H9 (cell line): ENCODE measurements around the gene P2RX2. TPM values are rescaled to one million over a fixed set of nuclear protein-coding genes. Genes with fewer than 3 reads are reported as not detected.

Source experiments
- DNase-seq: peaks from one replicate; pipeline ENCODE4 v3.0.0-alpha.2; 2017
- H2AFZ ChIP-seq: one replicate; pipeline ENCODE4 v1.6.1; 2013; ENCODE audit warnings: mild to moderate bottlenecking, low read length, control low read depth, moderate library complexity
- H2AK5ac ChIP-seq: 2 replicates; pipeline ENCODE4 v1.6.1; 2013; ENCODE audit warnings: low read length, control low read depth, mixed read lengths; ENCODE audit not compliant: insufficient read length
- H2BK120ac ChIP-seq: one replicate; pipeline ENCODE4 v1.6.1; 2013; ENCODE audit warnings: low read depth, mild to moderate bottlenecking, low read length, control low read depth, inconsistent platforms; ENCODE audit not compliant: poor library complexity, severe bottlenecking
- H2BK12ac ChIP-seq: 2 replicates; pipeline ENCODE4 v1.6.1; 2013; ENCODE audit warnings: low read length, control low read depth, mixed read lengths, low read depth; ENCODE audit not compliant: insufficient read length
- H2BK15ac ChIP-seq: 2 replicates; pipeline ENCODE4 v1.6.1; 2013; ENCODE audit warnings: low read depth, low read length, control low read depth
- H2BK20ac ChIP-seq: one replicate; pipeline ENCODE4 v1.6.1; 2013; ENCODE audit warnings: low read depth, mild to moderate bottlenecking, low read length, control low read depth, inconsistent platforms; ENCODE audit not compliant: poor library complexity, severe bottlenecking
- H2BK5ac ChIP-seq: 2 replicates; pipeline ENCODE4 v1.6.1; 2013; ENCODE audit warnings: low read length, control low read depth, mixed read lengths; ENCODE audit not compliant: insufficient read length
- H3K14ac ChIP-seq: 2 replicates; pipeline ENCODE4 v1.6.1; 2013; ENCODE audit warnings: low read length, control low read depth; ENCODE audit not compliant: insufficient read depth
- H3K18ac ChIP-seq: 2 replicates; pipeline ENCODE4 v1.6.1; 2013; ENCODE audit warnings: low read depth, mild to moderate bottlenecking, mixed read lengths, low read length, control low read depth; ENCODE audit not compliant: insufficient read length
- H3K23ac ChIP-seq: 2 replicates; pipeline ENCODE4 v1.6.1; 2013; ENCODE audit warnings: low read length, control low read depth, mixed read lengths, low read depth; ENCODE audit not compliant: insufficient read length
- H3K23me2 ChIP-seq: 2 replicates; pipeline ENCODE4 v1.6.1; 2013; ENCODE audit warnings: low read depth, mild to moderate bottlenecking, mixed read lengths, low read length, control low read depth; ENCODE audit not compliant: insufficient read length, poor library complexity, severe bottlenecking
- H3K27ac ChIP-seq: 2 replicates; pipeline ENCODE4 v1.5.1; 2013; ENCODE audit warnings: low read length, control low read depth, mixed read lengths, low read depth; ENCODE audit not compliant: insufficient read length
- H3K27me3 ChIP-seq: 2 replicates; pipeline ENCODE4 v1.6.1; 2013; ENCODE audit warnings: low read length, control low read depth, inconsistent platforms; ENCODE audit not compliant: insufficient read depth
- H3K4ac ChIP-seq: 2 replicates; pipeline ENCODE4 v1.6.1; 2013; ENCODE audit warnings: low read depth, mild to moderate bottlenecking, control low read depth, inconsistent platforms, low read length, moderate library complexity
- H3K4me1 ChIP-seq: 2 replicates; pipeline ENCODE4 v1.6.1; 2013; ENCODE audit warnings: low read length, control low read depth, inconsistent platforms; ENCODE audit not compliant: insufficient read depth
- H3K4me2 ChIP-seq: 2 replicates; pipeline ENCODE4 v1.6.1; 2013; ENCODE audit warnings: low read length, control low read depth, mixed read lengths; ENCODE audit not compliant: insufficient read length, insufficient read depth
- H3K56ac ChIP-seq: 2 replicates; pipeline ENCODE4 v1.6.1; 2013; ENCODE audit warnings: low read depth, mild to moderate bottlenecking, mixed read lengths, low read length, control low read depth; ENCODE audit not compliant: insufficient read length
- H3K79me1 ChIP-seq: 2 replicates; pipeline ENCODE4 v1.6.1; 2013; ENCODE audit warnings: low read depth, mild to moderate bottlenecking, moderate library complexity, low read length, control low read depth, inconsistent platforms; ENCODE audit not compliant: insufficient read depth, poor library complexity, severe bottlenecking
- H3K79me2 ChIP-seq: 2 replicates; pipeline ENCODE4 v1.6.1; 2013; ENCODE audit warnings: low read length, control low read depth, inconsistent platforms; ENCODE audit not compliant: insufficient read depth
- H3K9ac ChIP-seq: 2 replicates; pipeline ENCODE4 v1.6.1; 2013; ENCODE audit warnings: low read length, control low read depth, mixed read lengths; ENCODE audit not compliant: insufficient read length; ENCODE audit errors: extremely low read depth
- H3K9me3 ChIP-seq: one replicate; pipeline ENCODE4 v1.6.1; 2013; ENCODE audit warnings: low read depth, low read length, inconsistent platforms; ENCODE audit not compliant: control insufficient read depth
- H3T11ph ChIP-seq: one replicate; pipeline ENCODE4 v1.6.1; 2013; ENCODE audit warnings: mild to moderate bottlenecking, low read length, control low read depth, inconsistent platforms
- H4K20me1 ChIP-seq: one replicate; pipeline ENCODE4 v1.6.1; 2013; ENCODE audit not compliant: control insufficient read depth, insufficient read length, insufficient read depth
- H4K5ac ChIP-seq: 2 replicates; pipeline ENCODE4 v1.6.1; 2013; ENCODE audit warnings: low read depth, mild to moderate bottlenecking, mixed read lengths, low read length, control low read depth; ENCODE audit not compliant: insufficient read length
- H4K8ac ChIP-seq: replicated peaks from 2 replicates; pipeline ENCODE4 v1.6.1; 2013; ENCODE audit warnings: low read length, control low read depth, mixed read lengths, low read depth; ENCODE audit not compliant: insufficient read length
- H4K91ac ChIP-seq: 2 replicates; pipeline ENCODE4 v1.6.1; 2013; ENCODE audit warnings: low read depth, mild to moderate bottlenecking, moderate library complexity, mixed read lengths, low read length, control low read depth; ENCODE audit not compliant: insufficient read length
- H3K27ac Mint-ChIP-seq, 3 experiments: 2 replicates in 2 of 3; 3 replicates in 1 of 3; pipeline ENCODE4 v1.8.0; 2020 to 2021; ENCODE audit warnings: mixed read lengths in 3 of 3, mild to moderate bottlenecking in 1 of 3, moderate library complexity in 1 of 3
- H3K27me3 Mint-ChIP-seq: 2 replicates; pipeline ENCODE4 v1.8.0; 2021; ENCODE audit warnings: low read depth, mild to moderate bottlenecking, moderate library complexity, mixed read lengths
- H3K36me3 Mint-ChIP-seq, 3 experiments: 2 replicates in 2 of 3; 3 replicates in 1 of 3; pipeline ENCODE4 v1.8.0; 2020 to 2021; ENCODE audit warnings: low read depth in 3 of 3, mixed read lengths in 3 of 3; ENCODE audit not compliant: insufficient read depth in 1 of 3
- H3K4me1 Mint-ChIP-seq, 2 experiments: 2 replicates each; pipeline ENCODE4 v1.8.0; 2020; ENCODE audit warnings: mixed read lengths in 2 of 2
- H3K4me3 Mint-ChIP-seq, 2 experiments: 2 replicates in 1 of 2; 3 replicates in 1 of 2; pipeline ENCODE4 v1.8.0; 2020 to 2021; ENCODE audit warnings: mild to moderate bottlenecking in 2 of 2, mixed read lengths in 2 of 2, moderate library complexity in 1 of 2
- H3K9me3 Mint-ChIP-seq, 2 experiments: 2 replicates in 1 of 2; 3 replicates in 1 of 2; pipeline ENCODE4 v1.8.0; 2020; ENCODE audit warnings: mild to moderate bottlenecking in 2 of 2, mixed read lengths in 2 of 2, moderate library complexity in 1 of 2
- WGBS: extraction: QIAGEN DNeasy Blood & Tissue Kit; methylation state at CpG from one replicate; pipeline ENCODE4 v1.1.7; 2013; ENCODE audit warnings: missing lambda C conversion rate, low lambda C conversion rate, mixed read lengths; ENCODE audit not compliant: insufficient read length; ENCODE audit errors: extremely low coverage; 5-methylcytosine and 5-hydroxymethylcytosine counted together
- total RNA-seq: library from RNA; stranded (reverse); gene quantifications from 2 replicates; pipeline ENCODE4 v1.2.1, GENCODE V29; 2021
- TF ChIP-seq, protein P1 (sequence below): fragments of 200-600 bp; sonication (generic); conservative IDR thresholded peaks from 3 replicates; pipeline ENCODE4 v1.8.0; 2021; ENCODE audit warnings: antibody characterized with exemption, mild to moderate bottlenecking

Gene P2RX2
- total RNA-seq, 1 experiment from 2014 or later, result 1.8 TPM

DNA sequence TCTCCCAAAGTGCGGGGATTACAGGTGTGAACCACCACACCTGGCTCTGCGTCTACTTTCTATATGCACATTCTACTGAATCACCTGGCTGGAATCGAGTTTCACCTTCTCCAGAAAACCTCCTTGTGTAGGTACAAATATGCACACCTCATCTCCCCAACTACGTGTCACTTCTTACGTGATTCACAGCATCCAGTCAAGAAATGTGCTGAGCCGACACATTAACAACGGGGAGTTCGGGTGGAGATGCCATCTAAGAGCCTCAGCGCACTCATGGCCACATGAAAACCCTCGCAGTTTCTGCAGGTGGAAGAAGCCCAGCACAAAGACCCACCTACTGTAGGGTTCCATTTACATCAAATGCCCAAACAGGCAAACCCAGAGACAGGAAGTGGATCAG lies 29.3 kb downstream of the P2RX2 start:
- Histone ChIP-seq H3K23me2 (no peaks in the 10 kb centered on the region), H3K23ac (no peak overlapping the region), H3K4me2 (no peak overlapping the region), H2BK15ac (no peak overlapping the region), H2AK5ac (no peak overlapping the region), H3K4ac (no peak overlapping the region), H3K27ac (no peak overlapping the region), H3K56ac (no peak overlapping the region), H3K18ac (no peak overlapping the region), H4K91ac (no peak overlapping the region), H2BK12ac (no peak overlapping the region), H3K14ac (no peak overlapping the region), H4K5ac (no peak overlapping the region), H3K9ac (no peak overlapping the region), H3K79me2 (peaks cover 2% of the 10 kb centered on the region; the same call in 1 of the 2 replicates), H3K27me3 (no peaks in the 10 kb centered on the region), H4K8ac (no peak overlapping the region), H2BK20ac (no peak overlapping the region), H2AFZ (no peak overlapping the region), H4K20me1 (no peaks in the 10 kb centered on the region), H3K4me1 (no peaks in the 10 kb centered on the region), H3K79me1 (no peaks in the 10 kb centered on the region), H3K9me3 (no peaks in the 10 kb centered on the region), H2BK5ac (no peak overlapping the region), H2BK120ac (no peak overlapping the region), H3T11ph (no peak overlapping the region)
- WGBS, result no CpG with 5 or more reads among the region's 10 CpGs
- peaks cover 36 to 87% (median 71%) of the 10 kb centered on the region in 3 experiments for H3K36me3 Mint-ChIP-seq
- H3K4me1 Mint-ChIP-seq, result no peaks in the 10 kb centered on the region
- TF ChIP-seq, protein P1, sequence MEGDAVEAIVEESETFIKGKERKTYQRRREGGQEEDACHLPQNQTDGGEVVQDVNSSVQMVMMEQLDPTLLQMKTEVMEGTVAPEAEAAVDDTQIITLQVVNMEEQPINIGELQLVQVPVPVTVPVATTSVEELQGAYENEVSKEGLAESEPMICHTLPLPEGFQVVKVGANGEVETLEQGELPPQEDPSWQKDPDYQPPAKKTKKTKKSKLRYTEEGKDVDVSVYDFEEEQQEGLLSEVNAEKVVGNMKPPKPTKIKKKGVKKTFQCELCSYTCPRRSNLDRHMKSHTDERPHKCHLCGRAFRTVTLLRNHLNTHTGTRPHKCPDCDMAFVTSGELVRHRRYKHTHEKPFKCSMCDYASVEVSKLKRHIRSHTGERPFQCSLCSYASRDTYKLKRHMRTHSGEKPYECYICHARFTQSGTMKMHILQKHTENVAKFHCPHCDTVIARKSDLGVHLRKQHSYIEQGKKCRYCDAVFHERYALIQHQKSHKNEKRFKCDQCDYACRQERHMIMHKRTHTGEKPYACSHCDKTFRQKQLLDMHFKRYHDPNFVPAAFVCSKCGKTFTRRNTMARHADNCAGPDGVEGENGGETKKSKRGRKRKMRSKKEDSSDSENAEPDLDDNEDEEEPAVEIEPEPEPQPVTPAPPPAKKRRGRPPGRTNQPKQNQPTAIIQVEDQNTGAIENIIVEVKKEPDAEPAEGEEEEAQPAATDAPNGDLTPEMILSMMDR, result no peak
- H3K27me3 Mint-ChIP-seq, result no peaks in the 10 kb centered on the region
- no peak for DNase-seq
- H3K27ac Mint-ChIP-seq, result peak overlapping the region in 1 of 3 experiments; percentile 57; a peak in 1 of 7 replicates
- H3K4me3 Mint-ChIP-seq, result no peak overlapping the region
- no peaks in the 10 kb centered on the region for H3K9me3 Mint-ChIP-seq
